Measurements from ENCODE around the gene FBXW10.
A peak's percentile ranks its signal among the peaks of the same experiment; 100 is the strongest.
"Not testable (repeated sequence)": the region's sequence is repeated elsewhere in the genome, so short reads cannot be mapped to it uniquely, and the experiment has no call there.

FBXW10 gene

GRCh38 chr17:18743699-18744421, at the start of gene FBXW10:
Gene FBXW10 (plus strand): TSS chr17:18744054. CDS start chr17:18744245, 191 bp downstream.
- peak; percentile 90 for FAIRE-seq

GRCh38 chr17:18695143-18695542, 48.7 kb upstream of the FBXW10 start:
- FAIRE-seq = not testable (repeated sequence)

GRCh38 chr17:18698473-18699103, 45.3 kb upstream of the FBXW10 start:
- FAIRE-seq = not testable (repeated sequence)

- not testable (repeated sequence) for FAIRE-seq
Measured at GRCh38 chr17:18705955-18706354, 37.9 kb upstream of the FBXW10 start.

- FAIRE-seq = not testable (repeated sequence)
Measured at GRCh38 chr17:18708215-18708614, 35.6 kb upstream of the FBXW10 start.

GRCh38 chr17:18712354-18712999, 31.4 kb upstream of the FBXW10 start:
- peak; percentile 86 for FAIRE-seq

GRCh38 chr17:18718643-18719427, 25.0 kb upstream of the FBXW10 start:
- not testable (repeated sequence) for FAIRE-seq

- FAIRE-seq = not testable (repeated sequence)
Measured at GRCh38 chr17:18719428-18720110, 24.3 kb upstream of the FBXW10 start.

GRCh38 chr17:18721775-18722547, 21.9 kb upstream of the FBXW10 start:
- FAIRE-seq = not testable (repeated sequence)

- FAIRE-seq = not testable (repeated sequence)
Measured at GRCh38 chr17:18722612-18723011, 21.2 kb upstream of the FBXW10 start.

GRCh38 chr17:18723509-18723908, 20.3 kb upstream of the FBXW10 start:
- FAIRE-seq = not testable (repeated sequence)

- FAIRE-seq = peak; percentile 12
Measured at GRCh38 chr17:18732438-18732837, 11.4 kb upstream of the FBXW10 start.

GRCh38 chr17:18733350-18733749, 10.5 kb upstream of the FBXW10 start:
- not testable (repeated sequence) for FAIRE-seq

GRCh38 chr17:18739616-18740391, 4.0 kb upstream of the FBXW10 start:
- FAIRE-seq = not testable (repeated sequence)

- FAIRE-seq = not testable (repeated sequence)
Measured at GRCh38 chr17:18741228-18741627, 2.6 kb upstream of the FBXW10 start.

- FAIRE-seq = not testable (repeated sequence)
Measured at GRCh38 chr17:18744726-18745125, 872 bp downstream of the FBXW10 start.

GRCh38 chr17:18746551-18746950, 2.7 kb downstream of the FBXW10 start:
- not testable (repeated sequence) for FAIRE-seq

- FAIRE-seq = peak; percentile 91
Measured at GRCh38 chr17:18747501-18747900, 3.6 kb downstream of the FBXW10 start.

- FAIRE-seq = peak; percentile 67
Measured at GRCh38 chr17:18750242-18750641, 6.4 kb downstream of the FBXW10 start.

- not testable (repeated sequence) for FAIRE-seq
Measured at GRCh38 chr17:18753829-18754409, 10.1 kb downstream of the FBXW10 start.

All from endometrium (tissue), 2 donors.